Stomach (tissue), 9 donors: ENCODE data around the gene HECTD4. TPM values are rescaled to one million over a fixed set of nuclear protein-coding genes. Genes with fewer than 3 reads are reported as not detected.
A peak's percentile ranks its signal among the peaks of the same experiment; 100 is the strongest.

Experiments
- DNase-seq, 2 donors: peaks; one replicate each; pipeline versions ENCODE4 v3.0.0 to v3.0.0-alpha.2; 2013 to 2019
- H3K27ac ChIP-seq, 5 donors: fragments of 200-600 bp in 4 of 5; sonication (generic) in 4 of 5; one replicate each; pipeline ENCODE4 v1.5.1; 2013 to 2019; ENCODE audit warnings: mild to moderate bottlenecking in 1 of 5, moderate library complexity in 1 of 5
- H3K27me3 ChIP-seq, 3 donors: fragments of 200-600 bp; sonication (generic); one replicate each; pipeline ENCODE4 v1.5.1; 2017 to 2019; ENCODE audit warnings: mixed run types in 1 of 3
- H3K36me3 ChIP-seq, 4 donors: fragments of 200-600 bp; sonication (generic); 1 replicate in 3 of 4; 2 replicates in 1 of 4; pipeline ENCODE4 v1.5.1; 2016 to 2019
- H3K4me1 ChIP-seq, 4 donors: fragments of 200-600 bp; sonication (generic); one replicate each; pipeline ENCODE4 v1.5.1; 2016 to 2019
- H3K4me3 ChIP-seq, 4 donors: fragments of 200-600 bp; sonication (generic) in 3 of 4; one replicate each; pipeline ENCODE4 v1.5.1; 2016 to 2019; ENCODE audit warnings: mild to moderate bottlenecking in 1 of 4
- H3K9me3 ChIP-seq, 4 donors: fragments of 200-600 bp; sonication (generic); one replicate each; pipeline ENCODE4 v1.5.1; 2016 to 2019
- EP300 ChIP-seq: sonication (generic); formaldehyde crosslinking; IDR thresholded peaks from one replicate; pipeline ENCODE4 v1.6.1; 2017; ENCODE audit warnings: antibody characterized with exemption
- POLR2A ChIP-seq, 4 donors: fragments of 450-650 bp; IDR thresholded peaks; one replicate each; pipeline ENCODE4 v1.6.1; 2016; ENCODE audit warnings: antibody characterized with exemption in 4 of 4, control low read depth in 2 of 4, mild to moderate bottlenecking in 1 of 4, moderate library complexity in 1 of 4
- POLR2AphosphoS5 ChIP-seq, 3 donors: sonication (generic); formaldehyde crosslinking; IDR thresholded peaks; one replicate each; pipeline ENCODE4 v1.6.1; 2016; ENCODE audit warnings: antibody characterized with exemption in 3 of 3
- WGBS, 5 donors: extraction: QIAGEN DNeasy Blood & Tissue Kit in 3 of 5; methylation state at CpG; one replicate each; pipeline versions ENCODE4 v1.1.5 to v1.1.7; 2013 to 2018; 5-methylcytosine and 5-hydroxymethylcytosine counted together
- intact Hi-C: fragments of 100-400 bp; cut with DNase I; formaldehyde crosslinking; loops from one replicate; pipeline ENCODE4 v1.15.1; 2023; ENCODE audit warnings: low total_unique reads
- polyA plus RNA-seq, 3 donors: library from polyadenylated mRNA; stranded (reverse); fragments of 200-250 nt; gene quantifications; one replicate each; pipeline ENCODE4 v1.2.3, GENCODE V29; 2013
- total RNA-seq, 5 donors: library from RNA; depleted of rRNA; stranded (reverse); fragments of >200 nt; gene quantifications; one replicate each; pipeline versions ENCODE4 v1.1.0 to v1.2.3, GENCODE V29; 2014 to 2016
- TF ChIP-seq, protein P1 (sequence below), 7 experiments: fragments of 450-650 bp in 4 of 7; fragments of 200-600 bp in 3 of 7; sonication (generic) in 3 of 7; IDR thresholded peaks; one replicate each; pipeline ENCODE4 v1.5.1; 2016 to 2019; ENCODE audit warnings: antibody characterized with exemption in 7 of 7, control low read depth in 2 of 7, mild to moderate bottlenecking in 1 of 7
- donor health status: healthy with polysubstance abuse.
- donor health status: Bipolar disorder and iron deficiency.
- donor health status: healthy.

Gene HECTD4
- total and polyA plus RNA-seq, 8 donors = 3.2 to 375 (median 58.7) TPM

DNA sequence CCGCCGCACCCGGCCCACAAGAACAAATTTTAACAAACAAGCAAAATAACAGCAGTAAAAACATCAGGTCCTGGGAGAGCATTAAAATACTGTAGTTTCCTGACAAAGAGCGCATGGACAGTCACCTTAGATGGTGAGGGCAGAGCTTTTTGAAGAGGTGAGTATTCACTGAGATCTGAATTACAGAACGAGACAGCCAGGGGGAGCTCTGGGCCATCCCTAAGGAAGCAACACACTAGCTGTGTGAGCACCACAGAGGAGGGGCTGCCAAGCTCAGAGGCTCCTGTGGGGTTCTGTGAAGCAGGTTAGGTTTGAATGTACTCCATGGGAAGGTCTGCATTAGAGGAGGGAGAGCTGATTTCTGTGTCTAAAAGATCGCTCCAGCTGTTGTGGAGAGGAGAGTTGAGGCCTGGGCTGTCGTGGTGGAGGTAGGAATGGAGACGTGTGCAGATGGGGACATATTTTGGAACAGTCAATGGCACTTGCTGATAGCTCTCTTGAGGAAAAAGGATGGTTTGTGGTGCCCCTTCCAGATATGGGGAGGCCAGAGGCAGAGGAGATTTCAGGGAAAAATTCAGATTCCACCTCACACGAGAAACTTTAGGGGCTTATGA is 184.0 kb downstream of the HECTD4 start:
- Histone ChIP-seq H3K9me3 (no peaks in the 10 kb centered on the region), H3K27me3 (no peaks in the 10 kb centered on the region), H3K4me3 (no peak overlapping the region), H3K27ac (no peak overlapping the region), H3K4me1 (no peaks in the 10 kb centered on the region), H3K36me3 (peaks cover 46 to 100% (median 99%) of the 10 kb centered on the region in 4 donors)
- peak; percentile 46 to 82 for DNase-seq
- intact Hi-C loops = no loop called here
- no peak for TF ChIP-seq POLR2AphosphoS5 (IDR thresholded peaks at IDR 0.05)
- no peak for TF ChIP-seq EP300
- TF ChIP-seq POLR2A (IDR thresholded peaks at IDR 0.05) = no peak
- TF ChIP-seq, protein P1, sequence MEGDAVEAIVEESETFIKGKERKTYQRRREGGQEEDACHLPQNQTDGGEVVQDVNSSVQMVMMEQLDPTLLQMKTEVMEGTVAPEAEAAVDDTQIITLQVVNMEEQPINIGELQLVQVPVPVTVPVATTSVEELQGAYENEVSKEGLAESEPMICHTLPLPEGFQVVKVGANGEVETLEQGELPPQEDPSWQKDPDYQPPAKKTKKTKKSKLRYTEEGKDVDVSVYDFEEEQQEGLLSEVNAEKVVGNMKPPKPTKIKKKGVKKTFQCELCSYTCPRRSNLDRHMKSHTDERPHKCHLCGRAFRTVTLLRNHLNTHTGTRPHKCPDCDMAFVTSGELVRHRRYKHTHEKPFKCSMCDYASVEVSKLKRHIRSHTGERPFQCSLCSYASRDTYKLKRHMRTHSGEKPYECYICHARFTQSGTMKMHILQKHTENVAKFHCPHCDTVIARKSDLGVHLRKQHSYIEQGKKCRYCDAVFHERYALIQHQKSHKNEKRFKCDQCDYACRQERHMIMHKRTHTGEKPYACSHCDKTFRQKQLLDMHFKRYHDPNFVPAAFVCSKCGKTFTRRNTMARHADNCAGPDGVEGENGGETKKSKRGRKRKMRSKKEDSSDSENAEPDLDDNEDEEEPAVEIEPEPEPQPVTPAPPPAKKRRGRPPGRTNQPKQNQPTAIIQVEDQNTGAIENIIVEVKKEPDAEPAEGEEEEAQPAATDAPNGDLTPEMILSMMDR (IDR thresholded peaks at IDR 0.05) = peak in 5 of 7 experiments; percentile 29 to 49 (median 37)
- WGBS, 5 donors = 78 to 82% (median 79%) methylated on average over 9 of the region's 9 CpGs

DNA sequence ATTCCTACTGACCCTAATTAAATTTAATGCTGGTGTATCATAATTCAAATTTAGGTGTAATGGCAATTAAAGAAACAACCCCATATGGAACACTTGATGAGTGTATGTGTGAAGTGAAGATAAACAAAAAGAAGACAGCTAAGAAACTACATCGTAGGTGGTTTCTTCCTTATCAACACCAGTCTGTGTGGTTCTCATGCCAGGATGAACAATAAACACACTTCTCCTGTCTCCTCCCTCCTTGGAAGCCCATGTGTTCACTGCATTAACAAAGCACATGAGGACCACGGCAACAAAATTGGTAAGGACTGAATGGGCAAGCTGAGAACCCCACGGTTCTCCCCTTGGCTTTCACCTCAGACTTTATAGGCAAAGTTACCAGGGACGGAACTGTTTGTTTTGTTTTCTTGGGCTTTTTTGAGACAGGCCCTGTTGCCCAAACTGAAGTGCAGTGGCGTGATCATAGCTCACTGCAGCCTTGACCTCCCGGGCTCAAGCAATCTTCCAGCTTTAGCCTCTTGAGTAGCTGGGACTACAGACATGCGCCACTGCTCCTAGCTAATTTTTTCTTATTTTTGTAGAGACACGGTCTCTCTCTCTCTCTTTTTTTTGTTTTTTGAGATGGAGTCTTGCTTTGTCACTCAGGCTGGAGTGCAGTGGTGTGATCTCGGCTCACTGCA is 185.9 kb downstream of the HECTD4 start:
- Histone ChIP-seq H3K4me1 (no peaks in the 10 kb centered on the region), H3K4me3 (no peak overlapping the region), H3K27ac (no peak overlapping the region), H3K27me3 (no peaks in the 10 kb centered on the region), H3K9me3 (no peaks in the 10 kb centered on the region), H3K36me3 (peaks cover 56 to 100% (median 100%) of the 10 kb centered on the region in 4 donors)
- WGBS, 5 donors = 87 to 92% (median 89%) methylated on average over 9 of the region's 9 CpGs
- TF ChIP-seq POLR2AphosphoS5 (IDR thresholded peaks at IDR 0.05) (no peak), EP300 (no peak), POLR2A (IDR thresholded peaks at IDR 0.05) (no peak)
- TF ChIP-seq, protein P1 (IDR thresholded peaks at IDR 0.05) = no peak
- DNase-seq = no peak
- intact Hi-C loops = no loop called here

DNA sequence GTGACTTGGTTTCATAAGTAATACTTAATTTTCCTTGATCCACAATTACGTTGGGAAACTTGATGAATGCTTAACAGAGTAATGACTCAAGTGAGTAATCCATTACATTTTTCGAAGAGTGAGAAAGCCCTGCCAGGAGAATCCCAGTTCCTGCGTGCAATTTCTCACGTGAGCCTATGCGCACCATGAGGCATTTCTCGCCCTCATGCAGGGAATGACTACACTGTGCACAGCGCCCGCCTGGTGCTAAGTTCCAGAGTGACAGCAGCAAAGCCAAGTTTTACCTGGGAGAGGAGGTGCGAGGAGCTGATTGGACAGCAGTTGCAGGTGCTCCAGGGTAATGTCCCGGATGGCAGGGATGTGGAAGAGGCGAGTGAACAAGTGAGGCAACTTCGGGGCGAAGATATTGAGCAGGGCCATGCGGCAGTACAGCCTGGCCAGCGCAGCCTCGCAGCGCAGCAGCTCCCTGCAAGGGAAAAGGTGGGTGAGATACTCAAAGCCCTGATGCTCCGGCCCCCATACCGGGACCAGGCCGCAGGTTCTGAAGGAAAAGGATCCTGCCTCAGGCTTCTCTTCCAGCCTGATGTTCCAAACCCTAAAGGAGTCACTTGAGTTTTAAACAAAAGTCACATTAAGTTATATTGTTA is 187.5 kb downstream of the HECTD4 start:
- H3K4me1 ChIP-seq = peaks cover 0 to 9% (median 5%) of the 10 kb centered on the region in 4 donors
- H3K4me3 ChIP-seq = no peak overlapping the region
- no peak for DNase-seq
- WGBS, 5 donors = 95 to 97% (median 96%) methylated on average over 20 of the region's 20 CpGs
- TF ChIP-seq, protein P1 (IDR thresholded peaks at IDR 0.05) = no peak
- TF ChIP-seq EP300 (no peak), POLR2A (IDR thresholded peaks at IDR 0.05) (no peak)
- H3K36me3 ChIP-seq = peaks cover 48 to 100% (median 100%) of the 10 kb centered on the region in 4 donors
- no peak overlapping the region for H3K27ac ChIP-seq
- no peaks in the 10 kb centered on the region for H3K9me3 ChIP-seq
- H3K27me3 ChIP-seq = no peaks in the 10 kb centered on the region
- intact Hi-C loops = no loop called here

DNA sequence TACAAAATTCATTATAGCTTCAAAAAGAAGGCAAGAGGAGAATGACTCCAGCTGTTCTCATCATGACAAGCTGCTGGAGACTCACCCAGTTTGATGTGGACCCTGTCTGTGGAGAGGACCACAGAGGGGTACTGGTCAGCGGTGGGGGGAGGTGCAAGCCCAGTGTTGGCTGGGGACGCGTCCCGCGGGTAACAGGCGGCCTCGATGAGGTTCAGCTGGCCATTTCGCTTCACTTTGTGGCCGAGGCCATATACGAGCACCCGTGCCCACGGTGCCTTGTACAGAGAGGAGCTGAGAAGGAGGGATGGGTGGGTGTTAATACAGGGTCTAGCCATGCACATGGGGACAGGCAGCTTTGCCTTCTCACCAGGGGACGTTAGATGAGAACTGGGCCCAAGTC is 189.8 kb downstream of the HECTD4 start:
- H3K9me3 ChIP-seq = no peaks in the 10 kb centered on the region
- WGBS, 5 donors = 93 to 97% (median 94%) methylated on average over 12 to 13 of the region's 13 CpGs
- H3K36me3 ChIP-seq = peaks cover 48 to 98% (median 98%) of the 10 kb centered on the region in 4 donors
- DNase-seq = no peak
- no peaks in the 10 kb centered on the region for H3K27me3 ChIP-seq
- no peak overlapping the region for H3K4me3 ChIP-seq
- TF ChIP-seq, protein P1 (IDR thresholded peaks at IDR 0.05) = no peak
- TF ChIP-seq POLR2A (IDR thresholded peaks at IDR 0.05) (no peak), EP300 (no peak), POLR2AphosphoS5 (IDR thresholded peaks at IDR 0.05) (no peak)
- intact Hi-C loops = no loop called here
- no peak overlapping the region for H3K27ac ChIP-seq
- peaks cover 0 to 9% (median 5%) of the 10 kb centered on the region in 4 donors for H3K4me1 ChIP-seq
